NT2/D1 (cell line): ENCODE results near the gene CDK2.

ENCODE experiments used
- SUZ12 ChIP-seq: IDR thresholded peaks from 2 replicates; pipeline ENCODE4 v1.6.1; 2011; ENCODE audit not compliant: insufficient read length, insufficient read depth; ENCODE audit errors: extremely low read depth
- ZNF274 ChIP-seq: IDR thresholded peaks from 2 replicates; pipeline ENCODE4 v1.6.1; 2011; ENCODE audit warnings: mild to moderate bottlenecking, low read depth, low read length

DNA sequence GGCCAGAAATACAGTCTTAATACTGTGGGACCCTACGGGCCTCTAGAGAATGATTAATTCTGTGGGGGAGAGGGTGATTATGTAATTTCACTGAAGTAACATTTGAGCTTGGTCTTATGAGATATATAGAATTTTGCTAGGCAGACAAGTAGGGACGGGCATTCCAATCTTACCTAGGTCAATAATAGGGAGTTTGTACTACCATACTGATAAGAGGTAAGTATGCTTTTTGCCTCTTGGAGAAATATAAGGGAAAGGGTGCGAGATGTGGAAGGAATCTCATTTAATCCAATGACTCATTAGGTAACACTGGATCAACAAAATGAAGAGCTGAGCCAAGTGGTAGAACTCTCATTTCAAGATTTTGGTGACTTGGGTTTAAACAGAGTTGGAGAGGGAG lies 12.4 kb downstream of the CDK2 start:
- TF ChIP-seq ZNF274 (no peak), SUZ12 (no peak)
